Raji (cell line): Measurements from ENCODE around the gene FRMPD4.

Source experiments
- POLR2A ChIP-seq: IDR thresholded peaks from 2 replicates; pipeline ENCODE4 v1.6.1; 2011; ENCODE audit warnings: low read depth, low read length, control low read depth; ENCODE audit not compliant: insufficient read depth

The FRMPD4 gene

DNA sequence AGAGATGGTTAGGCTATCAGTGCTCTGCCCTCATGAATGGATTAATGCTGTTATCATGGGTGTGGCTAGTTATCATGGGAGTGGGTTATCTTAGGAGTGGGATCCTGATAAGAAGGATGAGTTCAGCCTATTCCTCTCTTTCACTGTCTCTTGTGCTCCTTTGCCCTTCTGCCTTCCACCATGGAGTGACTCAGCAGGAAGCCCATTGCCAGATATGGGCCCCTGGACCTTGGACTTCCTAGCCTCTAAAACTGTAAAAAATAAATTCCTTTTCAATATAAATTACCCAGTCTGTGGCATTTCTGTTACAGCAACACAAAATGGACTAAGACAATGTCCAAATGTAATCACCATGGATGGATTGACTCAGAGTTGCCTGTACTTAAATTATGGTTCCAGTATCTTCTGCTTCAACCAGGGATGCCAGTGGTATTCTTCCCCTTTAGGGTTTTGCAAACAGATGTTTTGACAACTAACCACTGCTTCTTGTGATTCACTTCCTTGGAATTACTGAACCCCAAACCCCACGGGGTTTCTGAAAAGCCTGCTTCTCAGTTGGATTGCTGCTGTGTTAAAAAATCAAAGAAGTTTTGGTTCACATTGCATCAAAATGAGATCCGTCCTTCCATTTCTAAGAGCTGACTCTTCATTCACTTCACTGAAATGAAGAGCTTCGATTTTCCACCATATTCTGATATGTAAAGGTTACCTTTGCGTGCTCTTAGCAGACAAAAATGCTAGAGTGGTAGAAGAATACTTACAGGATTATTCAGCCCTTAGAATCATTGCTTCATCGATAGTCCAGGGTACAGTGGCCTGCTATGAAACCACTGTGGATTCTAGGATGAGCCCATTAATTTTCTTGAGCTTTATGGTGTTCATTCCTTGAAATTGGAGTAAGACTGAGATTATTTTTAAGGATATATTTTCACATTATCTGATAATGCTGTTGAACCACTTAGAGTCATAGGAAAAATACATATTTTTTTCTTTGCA is 107.7 kb downstream of the FRMPD4 start:
- no peak for TF ChIP-seq POLR2A

- TF ChIP-seq POLR2A = no peak
Measured at GRCh38 chrX:12249997-12250396, 111.7 kb downstream of the FRMPD4 start.

DNA sequence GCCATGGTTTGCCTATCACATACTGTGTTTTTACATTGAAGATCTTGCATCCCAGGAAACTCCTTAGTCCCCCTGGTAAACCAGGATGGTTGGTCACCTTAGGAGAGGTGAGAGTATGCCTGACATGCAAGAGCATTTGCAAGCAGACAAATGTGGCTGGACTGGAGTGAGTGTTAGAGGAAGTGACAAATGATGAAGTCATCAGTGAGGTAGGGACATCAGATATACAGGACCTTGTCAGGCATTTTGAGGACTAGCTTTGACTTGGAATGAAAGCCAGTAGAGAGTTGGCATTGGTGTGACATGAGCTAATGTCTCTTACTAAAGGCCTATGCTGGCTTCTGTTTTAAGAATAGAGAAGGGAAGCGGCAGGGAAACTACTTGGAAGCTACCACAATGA is 124.9 kb downstream of the FRMPD4 start:
- no peak for TF ChIP-seq POLR2A

DNA sequence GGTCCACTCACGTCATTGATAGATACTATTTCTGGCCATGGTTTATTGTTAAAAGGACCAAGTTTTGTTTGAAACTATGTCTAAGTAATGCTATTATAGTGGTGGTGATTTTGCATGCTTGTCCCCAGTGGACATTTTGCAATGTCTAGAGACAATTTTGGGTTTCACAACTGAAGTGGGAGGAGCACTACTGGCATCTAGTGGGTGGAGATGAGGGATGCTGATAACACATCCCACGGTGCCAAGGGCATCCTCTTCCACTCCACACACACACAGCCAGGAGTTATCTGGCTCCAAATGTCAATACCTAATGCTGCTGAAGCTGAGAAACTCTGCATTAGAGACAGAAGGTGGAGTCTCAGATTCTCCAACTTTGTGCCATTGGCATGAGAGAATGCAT is 131.2 kb downstream of the FRMPD4 start:
- TF ChIP-seq POLR2A = no peak

GRCh38 chrX:12278151-12278550 is 139.9 kb downstream of the FRMPD4 start:
- TF ChIP-seq POLR2A = no peak

DNA sequence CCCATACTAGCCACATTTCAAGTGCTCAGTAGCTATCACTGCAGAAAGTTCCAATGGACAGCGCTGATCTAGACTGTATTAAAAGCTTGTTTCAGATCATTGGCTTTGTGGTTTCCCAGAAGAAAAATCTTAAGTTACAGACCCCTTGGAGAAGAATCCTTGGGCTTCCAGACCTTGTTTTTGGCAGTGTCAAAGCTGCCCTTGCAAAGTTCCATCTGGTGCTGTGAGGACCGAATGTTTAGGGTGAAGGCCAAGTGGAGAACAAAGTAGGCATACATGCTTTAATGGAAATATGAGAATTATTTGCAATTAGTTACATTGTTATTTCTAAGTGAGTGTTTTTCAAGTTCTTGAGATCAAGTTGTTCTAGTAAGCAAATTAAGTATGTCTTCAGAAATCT is 144.7 kb downstream of the FRMPD4 start:
- TF ChIP-seq POLR2A = no peak

- TF ChIP-seq POLR2A = no peak
Measured at GRCh38 chrX:12292996-12293765, 154.9 kb downstream of the FRMPD4 start.

DNA sequence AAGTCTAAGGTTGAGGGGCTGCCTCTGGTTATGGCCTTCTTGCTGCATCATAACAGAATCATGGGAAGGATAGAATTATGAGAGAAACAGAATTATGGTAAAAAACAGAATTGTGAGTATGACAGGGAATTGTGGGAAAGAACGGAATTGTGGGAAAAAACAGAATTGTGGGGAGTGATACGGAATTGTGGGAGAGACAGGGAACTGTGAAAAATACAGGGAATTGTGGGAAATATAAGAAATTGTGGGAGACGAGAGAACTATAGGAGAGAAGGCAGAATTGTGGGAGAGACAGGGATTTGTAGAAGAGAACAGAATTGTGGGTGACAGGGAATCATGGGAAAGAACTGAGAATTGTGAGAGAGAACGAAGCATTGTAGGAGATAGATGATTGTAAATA is 159.1 kb downstream of the FRMPD4 start:
- no peak for TF ChIP-seq POLR2A

DNA sequence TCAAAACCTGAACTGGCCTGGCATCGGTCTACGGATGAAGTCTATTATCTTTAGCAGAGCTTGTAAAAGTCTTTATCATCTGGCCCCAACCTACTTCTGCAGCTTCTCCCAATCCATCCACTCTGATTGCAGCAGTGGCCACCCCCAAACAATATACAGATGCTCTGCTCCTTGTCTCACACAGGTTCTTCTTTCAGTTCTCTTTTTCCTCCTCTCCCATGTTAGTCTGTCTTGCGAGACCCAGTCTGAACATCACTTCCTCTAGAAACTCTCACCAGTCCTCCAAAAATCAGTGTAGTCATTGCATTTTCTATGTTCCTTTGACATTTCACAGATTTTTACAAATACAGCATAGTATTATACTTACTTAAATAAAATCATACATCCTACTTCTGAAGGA is 163.0 kb downstream of the FRMPD4 start:
- no peak for TF ChIP-seq POLR2A

DNA sequence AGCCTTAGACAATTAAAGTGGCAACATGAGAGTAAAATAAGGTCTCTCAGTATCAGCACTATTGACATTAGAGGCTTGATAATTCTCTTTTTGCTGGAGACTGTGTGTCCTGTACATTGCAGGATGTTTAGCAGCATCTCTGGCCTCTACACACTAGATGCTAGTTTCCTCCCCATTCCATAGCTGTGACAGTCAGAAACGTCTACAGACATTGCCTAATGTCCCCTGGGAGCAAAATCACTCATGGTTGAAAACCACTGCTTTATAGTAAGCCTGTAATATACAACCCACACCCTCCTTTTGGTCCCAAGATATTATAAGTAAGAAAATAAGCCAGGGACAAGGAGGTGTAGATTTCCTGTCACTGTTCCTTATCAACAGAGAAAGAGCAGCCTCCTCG is 166.0 kb downstream of the FRMPD4 start:
- no peak for TF ChIP-seq POLR2A

GRCh38 chrX:12307961-12308360 is 169.7 kb downstream of the FRMPD4 start:
- TF ChIP-seq POLR2A = no peak

DNA sequence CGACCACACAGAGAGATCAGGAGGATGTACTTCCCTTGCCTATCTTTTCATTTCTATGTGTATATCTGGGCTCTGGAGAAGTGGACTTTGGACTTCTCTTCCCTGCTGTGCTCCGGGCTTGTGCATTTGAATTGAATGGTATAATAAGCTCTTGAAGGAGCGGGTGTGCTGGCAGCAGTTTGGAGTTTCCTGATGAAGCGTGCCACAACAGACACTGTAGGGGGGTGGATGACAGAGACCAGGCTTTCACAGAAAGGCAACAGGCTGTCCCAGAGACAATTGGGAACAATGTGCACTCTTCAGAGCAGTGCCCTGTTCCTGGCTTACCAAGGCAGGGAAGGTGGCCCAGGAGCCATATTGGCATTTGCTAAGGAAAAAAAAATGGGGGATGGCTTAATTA is 170.1 kb downstream of the FRMPD4 start:
- no peak for TF ChIP-seq POLR2A

- no peak for TF ChIP-seq POLR2A
Measured at GRCh38 chrX:12309040-12309743, 170.9 kb downstream of the FRMPD4 start.

GRCh38 chrX:12309744-12310076 is 171.4 kb downstream of the FRMPD4 start:
- no peak for TF ChIP-seq POLR2A

GRCh38 chrX:12314651-12315050 is 176.4 kb downstream of the FRMPD4 start:
- TF ChIP-seq POLR2A = no peak
